Hypothalamus (tissue), 51 donors: ENCODE data around the gene OPN1MW.
"Not testable (repeated sequence)": the region's sequence is repeated elsewhere in the genome, so short reads cannot be mapped to it uniquely, and the experiment has no call there.

ENCODE experiments used
- DNase-seq, 51 donors: peaks; one replicate each; lab custom pipeline; 2025; lab: John Stamatoyannopoulos, UW

OPN1MW gene

DNA sequence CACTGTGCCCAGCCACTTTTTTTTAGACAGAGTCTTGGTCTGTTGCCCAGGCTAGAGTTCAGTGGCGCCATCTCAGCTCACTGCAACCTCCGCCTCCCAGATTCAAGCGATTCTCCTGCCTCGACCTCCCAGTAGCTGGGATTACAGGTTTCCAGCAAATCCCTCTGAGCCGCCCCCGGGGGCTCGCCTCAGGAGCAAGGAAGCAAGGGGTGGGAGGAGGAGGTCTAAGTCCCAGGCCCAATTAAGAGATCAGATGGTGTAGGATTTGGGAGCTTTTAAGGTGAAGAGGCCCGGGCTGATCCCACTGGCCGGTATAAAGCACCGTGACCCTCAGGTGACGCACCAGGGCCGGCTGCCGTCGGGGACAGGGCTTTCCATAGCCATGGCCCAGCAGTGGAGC, at the start of gene OPN1MW:
OPN1MW (plus strand) TSS at position 301 of the 400 bp plus-strand sequence; CDS start at position 383, 82 bp downstream.
- not testable (repeated sequence) for DNase-seq

- no peak for DNase-seq
Measured at GRCh38 chrX:154135458-154136229, 46.8 kb upstream of the OPN1MW start.

- peak in 27 of 51 donors; percentile 3 to 59 (median 21) for DNase-seq
Measured at GRCh38 chrX:154136627-154137161, 45.7 kb upstream of the OPN1MW start.

- no peak for DNase-seq
Measured at GRCh38 chrX:154138857-154139256, 43.5 kb upstream of the OPN1MW start.

DNA sequence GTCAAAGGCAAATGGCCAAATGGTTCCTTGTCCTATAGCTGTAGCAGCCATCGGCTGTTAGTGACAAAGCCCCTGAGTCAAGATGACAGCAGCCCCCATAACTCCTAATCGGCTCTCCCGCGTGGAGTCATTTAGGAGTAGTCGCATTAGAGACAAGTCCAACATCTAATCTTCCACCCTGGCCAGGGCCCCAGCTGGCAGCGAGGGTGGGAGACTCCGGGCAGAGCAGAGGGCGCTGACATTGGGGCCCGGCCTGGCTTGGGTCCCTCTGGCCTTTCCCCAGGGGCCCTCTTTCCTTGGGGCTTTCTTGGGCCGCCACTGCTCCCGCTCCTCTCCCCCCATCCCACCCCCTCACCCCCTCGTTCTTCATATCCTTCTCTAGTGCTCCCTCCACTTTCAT, 42.2 kb upstream of the OPN1MW start:
- DNase-seq: no peak

GRCh38 chrX:154140742-154141141, 41.7 kb upstream of the OPN1MW start:
- DNase-seq: no peak

DNA sequence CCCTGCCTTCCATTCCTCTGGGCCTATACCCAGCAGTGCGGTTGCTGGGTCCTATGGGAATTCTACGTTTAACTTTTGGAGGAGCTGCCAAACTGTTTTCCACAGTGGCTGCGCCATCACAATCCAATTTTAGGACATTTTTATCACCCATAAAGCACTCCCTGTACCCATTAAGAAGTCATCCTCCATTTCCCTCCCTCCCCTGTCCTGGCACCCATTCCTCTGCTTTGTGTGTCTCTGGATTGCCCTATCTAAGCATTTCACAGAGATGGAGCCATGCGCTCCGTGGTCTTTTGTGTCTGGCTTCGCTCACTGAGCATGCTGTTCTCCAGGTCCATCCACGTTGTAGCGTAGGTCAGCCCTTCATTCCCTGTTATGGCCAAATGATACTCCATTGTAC, 40.0 kb upstream of the OPN1MW start:
- DNase-seq: no peak

DNA sequence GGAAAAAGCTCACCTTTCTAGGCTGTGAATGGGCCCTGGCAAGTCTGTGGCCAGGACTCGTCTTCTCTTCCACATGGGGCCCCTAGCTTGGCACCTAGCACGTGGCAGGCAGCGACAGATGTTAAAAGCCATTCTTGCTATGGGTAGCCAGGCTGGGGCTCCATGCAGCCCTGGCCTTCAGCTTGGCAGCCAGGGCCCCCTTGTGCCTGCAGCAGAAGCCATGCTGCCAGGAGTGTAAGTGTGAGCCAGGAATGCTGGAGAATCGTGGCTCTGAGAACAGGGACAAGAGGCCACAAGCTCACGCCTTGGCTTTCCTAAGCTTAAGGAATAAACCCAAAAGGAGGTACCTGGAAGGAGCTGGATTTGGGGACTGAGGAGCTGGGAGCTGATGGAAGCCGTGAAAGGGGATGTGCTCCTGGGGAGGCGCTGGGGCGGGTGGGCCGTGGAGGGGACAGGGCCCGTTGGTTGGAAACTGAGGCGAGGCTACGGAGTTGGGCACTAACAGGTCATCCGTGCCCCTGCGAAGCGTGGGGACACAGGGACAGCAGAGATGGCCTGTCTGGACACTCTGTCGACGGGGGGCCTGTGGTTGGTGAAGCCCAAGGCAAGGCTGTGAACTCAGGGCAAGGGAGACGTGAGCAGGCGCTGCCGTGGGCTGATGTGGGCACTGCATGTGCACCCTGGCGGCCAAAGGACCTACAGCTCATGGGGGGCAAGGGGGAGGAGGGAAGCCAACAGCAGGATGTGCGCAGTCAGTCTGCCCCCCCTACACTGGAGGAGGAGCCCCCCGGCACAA, 39.2 kb upstream of the OPN1MW start:
- DNase-seq: no peak

DNA sequence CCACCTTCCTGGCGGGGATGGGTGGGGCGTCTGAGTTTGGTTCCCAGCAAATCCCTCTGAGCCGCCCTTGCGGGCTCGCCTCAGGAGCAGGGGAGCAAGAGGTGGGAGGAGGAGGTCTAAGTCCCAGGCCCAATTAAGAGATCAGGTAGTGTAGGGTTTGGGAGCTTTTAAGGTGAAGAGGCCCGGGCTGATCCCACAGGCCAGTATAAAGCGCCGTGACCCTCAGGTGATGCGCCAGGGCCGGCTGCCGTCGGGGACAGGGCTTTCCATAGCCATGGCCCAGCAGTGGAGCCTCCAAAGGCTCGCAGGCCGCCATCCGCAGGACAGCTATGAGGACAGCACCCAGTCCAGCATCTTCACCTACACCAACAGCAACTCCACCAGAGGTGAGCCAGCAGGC, 38.4 kb upstream of the OPN1MW start, which contains the start of gene OPN1LW:
OPN1LW (plus strand) TSS at position 234 of the 400 bp plus-strand sequence; CDS start at position 275, 41 bp downstream.
- DNase-seq: not testable (repeated sequence)

DNA sequence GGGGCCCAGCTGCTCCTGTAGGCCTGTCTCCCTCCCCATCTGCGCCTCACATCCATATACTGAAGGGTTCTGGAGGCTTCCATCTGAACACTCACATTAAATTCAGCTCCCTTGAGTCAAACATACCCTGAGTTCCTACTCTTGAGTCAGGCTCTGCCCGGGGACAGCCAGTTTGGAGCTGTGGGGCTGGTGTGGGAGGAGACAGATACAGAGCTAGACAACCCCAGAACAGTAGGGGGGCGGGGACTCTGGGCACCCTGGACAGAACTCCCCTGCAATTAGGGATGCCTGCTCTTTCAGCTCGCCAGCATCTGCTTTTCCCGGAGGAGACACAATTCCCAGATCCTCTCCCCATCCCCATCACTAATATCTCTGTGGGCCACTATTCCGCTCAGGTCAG, 31.4 kb upstream of the OPN1MW start:
- not testable (repeated sequence) for DNase-seq

DNA sequence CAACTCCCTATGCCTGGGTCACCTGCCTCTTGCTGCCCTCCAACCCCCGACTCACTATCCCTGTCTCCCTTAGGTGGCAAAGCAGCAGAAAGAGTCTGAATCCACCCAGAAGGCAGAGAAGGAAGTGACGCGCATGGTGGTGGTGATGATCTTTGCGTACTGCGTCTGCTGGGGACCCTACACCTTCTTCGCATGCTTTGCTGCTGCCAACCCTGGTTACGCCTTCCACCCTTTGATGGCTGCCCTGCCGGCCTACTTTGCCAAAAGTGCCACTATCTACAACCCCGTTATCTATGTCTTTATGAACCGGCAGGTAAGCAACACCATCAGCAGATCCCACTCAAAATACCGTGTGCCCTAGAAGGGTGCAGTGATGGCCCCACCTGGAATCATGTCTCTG, 26.2 kb upstream of the OPN1MW start:
- DNase-seq: not testable (repeated sequence)

DNA sequence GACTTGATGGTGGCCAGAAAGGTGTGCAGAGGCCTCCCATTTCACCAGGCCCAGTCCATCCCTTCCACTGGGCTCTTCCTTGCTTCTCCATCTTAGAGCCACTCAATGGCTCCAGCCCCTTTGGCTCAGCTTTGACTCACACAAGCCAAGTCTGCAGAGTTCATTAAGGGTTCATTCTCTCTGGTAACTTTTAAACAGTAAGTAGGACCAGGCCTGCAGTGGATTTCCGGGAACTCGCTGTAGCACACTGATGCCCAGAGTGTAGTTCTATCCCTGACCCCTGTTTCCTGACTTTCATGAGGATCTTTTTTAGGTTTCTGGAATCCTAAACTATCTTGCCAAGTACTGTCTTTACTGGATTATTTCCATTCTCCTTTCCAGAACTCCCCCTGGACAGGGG, 25.2 kb upstream of the OPN1MW start:
- DNase-seq: not testable (repeated sequence)

- DNase-seq: not testable (repeated sequence)
Measured at GRCh38 chrX:154159345-154159744, 23.1 kb upstream of the OPN1MW start.

DNA sequence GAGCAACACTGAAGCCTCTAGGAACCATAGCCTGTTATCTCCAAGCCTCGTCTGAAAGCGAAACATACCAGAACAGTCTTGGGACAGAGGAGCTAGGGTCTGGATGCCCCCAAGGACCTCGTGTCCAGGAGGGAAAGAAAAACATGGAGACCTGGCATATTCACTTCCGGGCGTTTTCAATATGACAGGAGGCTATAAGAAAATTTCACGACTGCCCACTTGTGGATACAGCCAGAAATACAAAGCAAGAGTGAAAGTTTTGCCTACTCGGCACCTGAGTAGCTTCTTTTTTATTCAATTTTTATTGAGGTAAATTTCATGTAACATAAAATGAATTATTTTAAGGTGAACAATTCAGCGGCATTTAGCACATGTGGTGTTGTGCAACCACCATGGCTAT, 17.5 kb upstream of the OPN1MW start:
- not testable (repeated sequence) for DNase-seq

- not testable (repeated sequence) for DNase-seq
Measured at GRCh38 chrX:154168384-154168783, 14.0 kb upstream of the OPN1MW start.

GRCh38 chrX:154172535-154172943, 9.9 kb upstream of the OPN1MW start:
- DNase-seq: not testable (repeated sequence)

DNA sequence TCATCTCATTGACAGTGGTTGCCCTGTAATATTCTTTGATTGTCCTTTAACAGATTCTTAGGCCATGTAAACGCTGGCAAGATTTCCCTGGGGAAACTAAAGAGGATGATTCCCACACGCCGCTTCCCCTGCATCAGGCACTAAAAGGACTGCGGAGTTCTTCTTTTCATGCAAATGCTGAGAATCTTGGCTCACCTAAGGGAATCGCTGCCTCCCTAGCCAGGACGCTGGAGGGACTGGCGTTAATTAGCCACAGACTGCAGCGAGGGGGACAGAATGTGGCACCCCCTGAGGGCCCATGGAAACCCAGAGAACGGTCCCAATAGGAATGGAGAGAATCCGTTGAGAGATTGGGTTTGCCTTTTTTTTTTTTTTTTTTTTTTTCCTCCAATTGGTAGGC, 8.0 kb upstream of the OPN1MW start:
- not testable (repeated sequence) for DNase-seq

- not testable (repeated sequence) for DNase-seq
Measured at GRCh38 chrX:154183794-154184193, 1.4 kb downstream of the OPN1MW start.

- DNase-seq: not testable (repeated sequence)
Measured at GRCh38 chrX:154192846-154193245, 10.4 kb downstream of the OPN1MW start.

DNA sequence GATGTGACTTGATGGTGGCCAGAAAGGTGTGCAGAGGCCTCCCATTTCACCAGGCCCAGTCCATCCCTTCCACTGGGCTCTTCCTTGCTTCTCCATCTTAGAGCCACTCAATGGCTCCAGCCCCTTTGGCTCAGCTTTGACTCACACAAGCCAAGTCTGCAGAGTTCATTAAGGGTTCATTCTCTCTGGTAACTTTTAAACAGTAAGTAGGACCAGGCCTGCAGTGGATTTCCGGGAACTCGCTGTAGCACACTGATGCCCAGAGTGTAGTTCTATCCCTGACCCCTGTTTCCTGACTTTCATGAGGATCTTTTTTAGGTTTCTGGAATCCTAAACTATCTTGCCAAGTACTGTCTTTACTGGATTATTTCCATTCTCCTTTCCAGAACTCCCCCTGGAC, 11.9 kb downstream of the OPN1MW start:
- not testable (repeated sequence) for DNase-seq

DNA sequence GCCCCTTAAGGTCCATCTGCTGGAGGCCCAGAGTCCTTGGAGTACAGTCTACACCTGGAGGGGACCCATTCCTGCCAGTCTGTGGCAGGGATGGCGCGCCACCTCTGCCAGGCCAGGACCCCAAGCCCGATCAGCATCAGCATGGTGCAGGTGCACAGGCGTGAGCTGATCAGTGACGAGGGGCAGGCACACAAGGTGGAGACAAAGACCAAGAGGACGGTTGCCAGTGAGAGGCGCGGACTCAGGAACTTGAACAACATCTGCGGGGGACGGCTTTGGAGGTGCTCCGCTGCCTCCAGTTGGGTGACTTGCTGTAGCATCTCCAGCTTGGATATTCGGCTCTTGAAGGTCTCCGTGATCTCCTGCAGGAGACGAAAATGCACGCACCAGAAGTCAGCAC, 14.1 kb downstream of the OPN1MW start:
- DNase-seq: not testable (repeated sequence)
